GM21367 (cell line): ENCODE data around the gene IL17A.

Source experiments
- ATAC-seq: cut with Tn5 transposase; IDR thresholded peaks from one replicate; pipeline ENCODE4 v1.9.1; 2021; ENCODE audit not compliant: unreplicated experiment

Gene IL17A

DNA sequence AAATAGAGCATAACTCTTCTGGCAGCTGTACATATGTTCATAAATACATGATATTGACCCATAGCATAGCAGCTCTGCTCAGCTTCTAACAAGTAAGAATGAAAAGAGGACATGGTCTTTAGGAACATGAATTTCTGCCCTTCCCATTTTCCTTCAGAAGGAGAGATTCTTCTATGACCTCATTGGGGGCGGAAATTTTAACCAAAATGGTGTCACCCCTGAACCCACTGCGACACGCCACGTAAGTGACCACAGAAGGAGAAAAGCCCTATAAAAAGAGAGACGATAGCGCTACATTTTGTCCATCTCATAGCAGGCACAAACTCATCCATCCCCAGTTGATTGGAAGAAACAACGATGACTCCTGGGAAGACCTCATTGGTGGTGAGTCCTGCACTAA is at the start of gene IL17A:
TSS of gene IL17A (plus strand) at position 301 of the 400 bp plus-strand sequence. CDS start at position 358, 57 bp downstream.
- no peak for ATAC-seq

DNA sequence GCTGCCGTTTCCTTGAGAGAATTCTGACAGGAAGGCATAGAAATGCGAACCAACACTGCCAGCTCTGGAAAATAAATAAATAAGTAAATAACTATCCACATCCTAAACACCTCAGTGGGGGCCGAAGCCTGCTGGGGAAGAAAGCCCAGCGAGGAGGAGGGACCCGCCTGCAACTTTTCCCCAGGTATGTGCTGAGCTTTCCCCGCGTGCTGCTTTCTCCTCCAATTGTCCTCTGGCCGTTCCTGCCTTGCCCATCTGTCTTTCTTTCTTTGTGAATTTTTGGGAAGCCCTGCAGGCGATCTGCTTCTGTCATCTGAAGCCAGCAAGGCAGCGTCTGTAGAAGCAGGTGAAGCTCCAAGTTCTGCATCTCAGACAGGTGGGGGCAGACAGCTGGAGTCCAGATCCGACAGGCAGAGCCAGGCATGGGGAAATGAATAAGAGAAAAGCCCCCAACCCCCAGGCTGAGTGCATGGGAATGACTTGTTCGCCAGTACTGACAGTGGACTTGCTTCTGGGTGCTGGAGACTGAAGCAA is 49.2 kb upstream of the IL17A start:
- ATAC-seq, result no peak

- ATAC-seq, result no peak
Measured at GRCh38 chr6:52138284-52138683, 47.9 kb upstream of the IL17A start.

GRCh38 chr6:52139985-52140680 is 46.0 kb upstream of the IL17A start:
- no peak for ATAC-seq

GRCh38 chr6:52141596-52141995 is 44.6 kb upstream of the IL17A start:
- ATAC-seq, result no peak

GRCh38 chr6:52142556-52142955 is 43.6 kb upstream of the IL17A start:
- no peak for ATAC-seq

DNA sequence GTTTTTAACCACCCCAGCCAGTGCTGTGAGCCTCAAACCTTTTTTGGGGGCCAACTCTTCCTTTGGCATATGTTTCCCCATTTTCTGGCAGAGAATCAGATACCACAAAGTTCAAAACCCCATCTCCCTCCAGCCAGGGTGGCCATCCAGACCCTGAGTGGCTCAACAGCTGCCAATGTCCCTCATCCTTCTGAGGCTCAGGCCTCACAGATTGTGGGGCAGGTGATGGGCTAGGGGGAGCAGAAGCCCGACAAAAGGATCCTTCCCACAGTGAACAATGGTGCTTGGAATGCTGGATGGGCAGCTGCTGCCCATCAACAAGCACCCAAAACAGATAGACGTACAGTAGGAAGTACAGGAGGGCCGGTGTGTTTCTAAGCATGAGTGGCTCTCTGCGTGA is 42.6 kb upstream of the IL17A start:
- ATAC-seq, result no peak

DNA sequence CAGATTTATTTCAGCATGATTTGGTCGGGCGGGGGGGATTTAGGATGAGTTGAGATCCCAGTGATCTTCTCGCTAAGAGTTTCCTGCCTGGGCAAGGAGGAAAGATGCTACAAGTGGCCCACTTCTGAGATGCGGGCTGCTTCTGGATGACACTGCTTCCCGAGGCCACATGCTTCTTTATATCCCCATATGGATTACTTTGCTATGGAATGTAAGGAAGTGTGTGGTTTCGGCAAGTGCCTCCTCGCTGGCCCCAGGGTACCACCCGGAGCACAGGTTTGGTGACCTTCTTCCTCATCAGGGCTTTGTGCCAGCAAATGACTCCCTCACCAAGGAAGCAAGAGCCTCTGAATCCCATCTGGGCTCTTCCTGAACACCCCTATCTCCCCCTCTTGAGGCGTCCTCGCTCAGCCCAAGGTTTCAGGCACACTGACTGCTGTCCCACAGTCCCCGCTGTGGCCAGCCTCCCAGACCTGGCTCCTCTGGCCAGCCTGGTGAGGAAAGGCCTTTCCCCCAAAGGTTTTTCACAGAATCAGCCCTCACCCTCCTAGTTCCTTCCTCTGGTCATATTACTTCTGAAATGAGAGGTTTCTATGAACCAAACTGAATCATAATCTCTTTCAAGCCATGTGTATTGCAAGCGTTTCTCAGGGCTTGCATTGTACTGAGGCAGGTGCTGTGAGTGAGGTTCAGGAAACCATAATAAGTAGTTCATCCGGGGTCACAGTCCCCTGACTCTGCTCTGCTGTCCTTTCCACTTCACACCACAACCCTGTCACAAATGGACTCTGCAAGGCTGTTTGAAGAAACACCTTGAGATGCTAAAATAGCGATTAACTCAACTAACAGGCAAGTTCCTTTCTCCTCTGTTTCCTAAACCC is 41.7 kb upstream of the IL17A start:
- no peak for ATAC-seq

DNA sequence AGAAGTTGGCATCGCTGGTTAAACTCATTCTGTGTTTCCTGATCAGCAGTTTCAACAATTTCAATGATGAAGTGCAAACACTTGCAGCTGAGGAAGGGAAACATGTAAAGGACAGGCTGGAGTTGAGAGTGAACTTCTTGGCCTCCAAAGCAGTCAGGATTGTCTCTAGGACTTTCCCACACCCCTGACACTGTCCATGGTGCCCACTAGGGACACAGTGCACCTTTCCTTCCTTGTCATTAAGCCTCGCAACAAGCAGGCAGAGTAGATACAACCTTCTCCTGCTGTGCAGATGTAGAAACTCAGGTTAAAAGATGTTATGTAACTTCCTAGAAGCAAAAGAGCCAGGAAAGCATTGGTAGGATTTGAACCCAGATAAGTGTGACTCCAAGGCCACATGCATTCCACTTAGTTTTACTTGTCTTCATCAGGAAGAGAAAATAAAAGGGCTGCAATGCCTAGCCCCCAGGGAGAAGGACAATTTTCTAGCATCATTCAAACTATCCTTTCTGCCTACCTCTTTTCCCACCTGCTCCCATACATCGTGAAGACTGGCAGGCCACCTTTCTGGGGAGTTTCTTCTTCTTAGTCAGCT is 39.2 kb upstream of the IL17A start:
- no peak for ATAC-seq

GRCh38 chr6:52149076-52149475 is 37.1 kb upstream of the IL17A start:
- no peak for ATAC-seq

DNA sequence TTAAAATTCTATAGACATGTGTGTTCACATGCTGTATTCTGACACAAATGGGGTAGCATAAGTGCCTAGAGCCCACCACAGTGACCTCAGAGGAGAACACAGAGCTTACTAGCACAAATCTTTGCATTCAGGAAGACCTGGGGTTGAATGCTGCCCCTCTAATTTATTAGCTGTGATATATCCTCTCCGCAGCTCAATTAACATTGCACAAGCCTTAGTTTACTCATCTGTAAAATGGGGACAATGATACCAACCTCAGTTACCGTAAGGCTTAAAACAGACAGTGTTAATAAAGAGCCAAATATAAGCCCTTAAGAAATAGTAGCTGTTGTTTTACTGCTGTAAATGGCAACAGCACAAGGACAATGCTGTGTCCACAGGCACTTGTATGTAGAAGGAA is 36.2 kb upstream of the IL17A start:
- no peak for ATAC-seq

GRCh38 chr6:52152070-52152423 is 34.1 kb upstream of the IL17A start:
- no peak for ATAC-seq

DNA sequence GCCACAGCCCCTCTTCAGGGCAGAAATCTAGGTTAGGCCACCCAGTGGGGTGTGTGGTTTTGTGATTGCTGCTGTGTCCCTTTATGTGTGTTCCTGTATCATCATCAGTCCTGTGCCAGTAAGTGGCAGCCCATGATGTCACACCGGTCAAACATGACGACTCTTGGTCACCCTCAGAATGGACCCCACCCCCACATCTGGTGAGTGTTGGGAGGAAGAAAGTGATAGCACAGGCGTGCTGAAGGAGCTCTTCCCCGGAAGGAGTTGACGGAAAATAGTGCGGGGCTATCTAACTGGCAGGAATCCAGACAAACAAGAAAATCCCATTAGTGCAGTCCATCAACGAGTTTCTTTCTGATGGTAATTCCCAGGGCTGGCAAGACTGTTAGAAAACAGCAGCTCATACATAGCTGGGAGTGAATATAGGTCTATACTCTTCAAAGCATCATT is 33.4 kb upstream of the IL17A start:
- no peak for ATAC-seq

- no peak for ATAC-seq
Measured at GRCh38 chr6:52154381-52154780, 31.8 kb upstream of the IL17A start.

DNA sequence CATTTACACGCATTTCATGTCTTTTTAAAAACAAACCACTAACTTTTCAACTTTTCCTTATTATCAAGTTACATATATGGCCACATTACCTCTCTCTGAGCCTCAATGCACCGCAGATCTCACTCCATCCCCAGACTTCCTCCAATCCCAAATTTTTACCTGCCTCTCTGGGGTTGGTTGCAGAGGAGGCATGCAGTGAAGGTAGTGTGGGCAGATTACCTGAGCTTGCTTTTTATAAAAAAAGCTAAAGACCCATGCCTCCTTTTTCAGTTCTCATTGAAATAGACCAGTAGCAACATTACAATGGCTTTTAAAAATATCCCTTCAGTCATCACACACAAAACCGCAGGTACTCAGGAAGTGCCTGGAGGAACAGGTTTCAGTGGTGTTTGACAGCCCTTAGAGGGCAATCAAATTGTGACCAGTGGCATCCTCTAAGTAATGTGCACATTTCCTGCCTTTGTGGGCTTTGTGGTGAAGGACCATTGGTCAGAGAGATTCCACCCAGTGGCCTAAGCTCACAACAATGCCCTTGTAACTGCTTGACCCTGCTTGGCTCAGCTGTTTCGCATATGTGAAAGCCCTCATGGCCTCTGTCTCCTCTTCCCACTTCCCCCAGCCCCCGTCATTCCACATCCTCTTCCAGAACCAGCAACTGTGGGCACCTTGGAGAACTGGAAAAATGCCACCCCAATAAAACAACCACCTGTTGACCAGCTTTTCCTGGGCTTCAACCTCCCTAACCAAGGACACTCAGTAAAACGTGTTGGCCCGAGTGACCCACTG is 30.2 kb upstream of the IL17A start:
- peak; percentile 86 for ATAC-seq

DNA sequence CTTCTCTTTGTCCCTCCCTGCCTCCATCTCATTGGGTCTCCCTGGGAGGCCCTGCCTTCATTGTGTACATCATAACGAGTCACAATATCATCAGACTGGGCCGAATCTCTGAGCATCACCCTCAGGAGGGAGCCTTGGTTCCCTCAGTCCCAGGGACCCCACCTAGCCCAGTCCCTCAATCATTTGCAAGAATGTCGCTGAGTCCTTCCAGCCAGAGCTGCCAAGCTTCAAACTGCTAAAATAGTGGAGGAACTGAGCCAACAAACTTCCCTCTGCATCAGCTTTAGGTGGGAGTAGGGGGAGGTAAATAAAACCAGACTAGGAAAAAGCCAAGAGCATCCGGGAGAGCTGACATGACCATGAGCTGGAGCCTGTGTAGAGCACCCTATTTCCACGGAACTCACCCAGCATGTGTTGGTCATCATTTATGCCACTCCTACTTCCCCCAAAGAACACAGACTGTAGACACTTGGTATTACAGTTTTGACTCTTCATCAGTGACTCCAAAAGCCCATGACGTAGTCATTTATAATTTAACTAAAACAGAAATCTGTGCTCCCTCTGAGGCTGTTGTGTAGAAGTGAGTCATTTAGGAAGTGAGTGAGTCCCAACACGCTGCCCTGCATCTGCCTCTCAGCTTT is 28.8 kb upstream of the IL17A start:
- peak; percentile 57 for ATAC-seq

DNA sequence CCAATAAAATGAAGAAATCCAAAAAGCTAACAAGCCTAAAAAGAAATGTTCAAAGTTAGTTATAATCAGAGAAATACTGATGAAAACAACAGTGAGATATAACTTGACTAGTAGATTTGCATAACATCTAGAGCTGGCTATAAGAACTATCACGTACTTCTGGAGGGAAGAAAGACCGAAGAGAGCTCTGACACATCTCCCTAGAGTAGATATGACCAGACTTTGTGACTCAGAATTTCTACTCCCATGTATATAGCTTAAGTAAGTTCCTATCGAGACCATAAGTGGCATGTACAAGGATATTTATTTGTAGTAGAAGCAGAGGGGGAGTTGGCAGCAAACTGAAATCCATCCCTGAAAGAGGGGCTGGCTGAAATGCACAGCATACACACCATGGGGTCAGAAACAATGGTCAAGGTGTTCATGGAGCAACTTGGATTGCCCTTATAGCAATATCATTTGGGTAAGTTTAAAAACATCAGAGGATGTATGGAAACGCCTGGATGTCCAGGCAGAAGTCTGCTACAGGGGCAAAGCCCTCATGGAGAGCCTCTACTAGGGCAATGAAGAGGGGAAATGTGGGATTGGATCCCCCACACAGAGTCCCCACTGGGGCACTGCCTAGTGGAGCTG is 25.6 kb upstream of the IL17A start:
- no peak for ATAC-seq

GRCh38 chr6:52161689-52162438 is 24.3 kb upstream of the IL17A start:
- ATAC-seq, result no peak
